Activated B cell treated with CpG ODN at 0.5 μM for 24 hours (primary cell): ENCODE measurements around the gene PTPRE. TPM values are rescaled to one million over a fixed set of nuclear protein-coding genes. Genes with fewer than 3 reads are reported as not detected.

Source experiments
- ATAC-seq: fragments of 200-7000 bp; cut with Tn5 transposase; one replicate; pipeline ENCODE4 v1.10.0; 2021; ENCODE audit warnings: low read depth, mild to moderate bottlenecking, moderate library complexity
- CTCF ChIA-PET: fragments of 350-600 bp; sonication (Branson Sonifier 250); formaldehyde crosslinking; loops from one replicate; lab custom pipeline; 2021; ENCODE audit warnings: antibody characterized with exemption; lab: Charles Lee
- POLR2A ChIA-PET: fragments of 350-600 bp; sonication (Branson Sonifier 250); formaldehyde crosslinking; loops from one replicate; lab custom pipeline; 2021; ENCODE audit warnings: antibody characterized with exemption; lab: Charles Lee
- DNase-seq: peaks from one replicate; pipeline ENCODE4 v3.0.0; 2022
- H3K27ac Mint-ChIP-seq: one replicate; pipeline ENCODE4 v1.8.0; 2020; ENCODE audit warnings: mixed read lengths
- H3K27me3 Mint-ChIP-seq: one replicate; pipeline ENCODE4 v1.8.0; 2021; ENCODE audit warnings: mixed read lengths
- H3K36me3 Mint-ChIP-seq: one replicate; pipeline ENCODE4 v1.8.0; 2021; ENCODE audit warnings: low read depth, mixed read lengths
- H3K4me1 Mint-ChIP-seq: one replicate; pipeline ENCODE4 v1.8.0; 2021; ENCODE audit warnings: mixed read lengths
- H3K4me3 Mint-ChIP-seq: one replicate; pipeline ENCODE4 v1.8.0; 2020; ENCODE audit warnings: mild to moderate bottlenecking, mixed read lengths
- H3K9me3 Mint-ChIP-seq: one replicate; pipeline ENCODE4 v1.8.0; 2020; ENCODE audit warnings: mixed read lengths
- intact Hi-C: fragments of 100-400 bp; cut with micrococcal nuclease; formaldehyde crosslinking; loops from one replicate; pipeline ENCODE4 v1.15.1; 2024
- total RNA-seq: library from RNA; stranded (reverse); gene quantifications from 2 replicates; pipeline ENCODE4 v1.2.3, GENCODE V29; 2022
- TF ChIP-seq, protein P1 (sequence below): fragments of 200-600 bp; IDR thresholded peaks from one replicate; pipeline ENCODE4 v1.8.0; 2022; ENCODE audit warnings: antibody characterized with exemption, mild to moderate bottlenecking

Gene PTPRE
- total RNA-seq, 1 donor from 2014 or later, result 36.8 TPM

DNA sequence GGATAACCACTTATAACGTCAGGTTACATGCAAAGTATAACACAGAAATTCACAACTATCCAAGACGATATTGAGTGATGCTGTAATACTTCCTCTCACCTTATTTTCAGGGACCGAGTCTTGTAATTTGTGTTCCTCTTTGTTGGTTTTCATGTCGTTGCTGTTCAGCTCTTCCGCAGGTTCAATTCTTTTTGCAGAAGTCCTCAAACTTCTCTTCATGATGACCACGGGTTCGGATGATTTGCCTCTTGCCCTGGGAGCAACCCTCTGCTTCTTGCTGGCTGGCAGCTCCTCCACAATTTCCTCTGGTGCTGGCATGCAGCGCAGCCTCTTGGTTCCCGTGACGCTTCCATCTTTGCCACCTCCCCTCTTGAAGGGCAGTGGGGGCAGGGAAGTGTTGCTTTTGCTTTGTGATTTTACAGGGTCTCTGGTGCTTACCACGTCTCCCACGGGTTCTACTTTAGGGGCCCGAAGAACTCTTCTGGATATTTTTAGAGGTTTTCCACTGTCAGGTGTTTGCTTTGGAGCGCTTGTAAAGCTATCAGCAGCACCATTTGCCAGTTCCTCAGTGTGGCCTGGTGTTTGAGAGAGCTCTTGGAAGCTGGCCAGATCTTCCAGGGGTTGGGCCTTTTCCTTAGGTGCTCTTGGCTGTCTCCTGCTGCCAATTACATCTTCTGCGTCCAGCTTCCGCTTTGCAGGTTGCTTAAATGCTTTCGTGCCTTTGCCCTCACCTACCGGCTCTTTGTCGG lies 195.8 kb downstream of the PTPRE start:
- no peaks in the 10 kb centered on the region for H3K4me1 Mint-ChIP-seq
- ChIA-PET CTCF (interaction anchor here (0.8 kb wide), 1 partner anchor 67 kb away, joined by 3 read pairs; no protein-coding TSS in a partner anchor), POLR2A (interaction anchor here (0.8 kb wide), 1 partner anchor 41 kb away, joined by 3 read pairs; no protein-coding TSS in a partner anchor)
- H3K9me3 Mint-ChIP-seq, result no peaks in the 10 kb centered on the region
- DNase-seq, result no peak
- intact Hi-C loops, result no loop called here
- no peak for ATAC-seq
- no peak overlapping the region for H3K27ac Mint-ChIP-seq
- TF ChIP-seq, protein P1, sequence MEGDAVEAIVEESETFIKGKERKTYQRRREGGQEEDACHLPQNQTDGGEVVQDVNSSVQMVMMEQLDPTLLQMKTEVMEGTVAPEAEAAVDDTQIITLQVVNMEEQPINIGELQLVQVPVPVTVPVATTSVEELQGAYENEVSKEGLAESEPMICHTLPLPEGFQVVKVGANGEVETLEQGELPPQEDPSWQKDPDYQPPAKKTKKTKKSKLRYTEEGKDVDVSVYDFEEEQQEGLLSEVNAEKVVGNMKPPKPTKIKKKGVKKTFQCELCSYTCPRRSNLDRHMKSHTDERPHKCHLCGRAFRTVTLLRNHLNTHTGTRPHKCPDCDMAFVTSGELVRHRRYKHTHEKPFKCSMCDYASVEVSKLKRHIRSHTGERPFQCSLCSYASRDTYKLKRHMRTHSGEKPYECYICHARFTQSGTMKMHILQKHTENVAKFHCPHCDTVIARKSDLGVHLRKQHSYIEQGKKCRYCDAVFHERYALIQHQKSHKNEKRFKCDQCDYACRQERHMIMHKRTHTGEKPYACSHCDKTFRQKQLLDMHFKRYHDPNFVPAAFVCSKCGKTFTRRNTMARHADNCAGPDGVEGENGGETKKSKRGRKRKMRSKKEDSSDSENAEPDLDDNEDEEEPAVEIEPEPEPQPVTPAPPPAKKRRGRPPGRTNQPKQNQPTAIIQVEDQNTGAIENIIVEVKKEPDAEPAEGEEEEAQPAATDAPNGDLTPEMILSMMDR, result no peak
- no peaks in the 10 kb centered on the region for H3K27me3 Mint-ChIP-seq
- no peak overlapping the region for H3K4me3 Mint-ChIP-seq
- no peaks in the 10 kb centered on the region for H3K36me3 Mint-ChIP-seq

DNA sequence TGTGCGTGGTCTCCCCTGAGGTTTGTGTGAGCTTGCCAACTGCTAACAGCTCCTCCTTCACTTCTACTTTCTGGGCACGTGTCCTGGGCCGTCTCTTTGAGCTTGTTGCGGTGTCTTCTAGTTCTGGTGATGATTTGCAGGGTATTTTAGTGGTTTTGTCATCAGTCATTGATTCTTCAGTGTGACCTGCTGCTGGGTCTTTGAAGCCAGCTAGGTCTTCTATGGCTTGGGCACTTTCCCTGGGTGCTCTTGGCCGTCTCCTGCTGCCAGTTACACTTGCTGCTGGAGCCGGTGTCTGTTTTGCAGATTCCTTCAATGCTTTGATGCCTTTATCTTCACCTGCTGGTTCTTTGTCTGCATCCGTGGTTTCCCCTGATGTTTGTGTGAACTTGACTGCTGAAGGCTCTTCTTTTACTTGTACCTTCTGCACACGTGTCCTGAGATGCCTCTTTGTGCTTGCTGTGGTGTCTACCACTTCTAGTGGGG lies 196.4 kb downstream of the PTPRE start:
- ChIA-PET POLR2A (interaction anchor here (0.8 kb wide), 1 partner anchor 41 kb away, joined by 3 read pairs; no protein-coding TSS in a partner anchor), CTCF (interaction anchor here (0.5 to 0.8 kb wide), 2 partner anchors 50 to 68 kb away, joined by 3 to 4 read pairs; no protein-coding TSS in a partner anchor)
- no peaks in the 10 kb centered on the region for H3K36me3 Mint-ChIP-seq
- no peaks in the 10 kb centered on the region for H3K4me1 Mint-ChIP-seq
- H3K4me3 Mint-ChIP-seq, result no peak overlapping the region
- intact Hi-C loops, result no loop called here
- no peak for ATAC-seq
- no peaks in the 10 kb centered on the region for H3K9me3 Mint-ChIP-seq
- no peaks in the 10 kb centered on the region for H3K27me3 Mint-ChIP-seq
- no peak overlapping the region for H3K27ac Mint-ChIP-seq
- TF ChIP-seq, protein P1, result no peak
- no peak for DNase-seq

DNA sequence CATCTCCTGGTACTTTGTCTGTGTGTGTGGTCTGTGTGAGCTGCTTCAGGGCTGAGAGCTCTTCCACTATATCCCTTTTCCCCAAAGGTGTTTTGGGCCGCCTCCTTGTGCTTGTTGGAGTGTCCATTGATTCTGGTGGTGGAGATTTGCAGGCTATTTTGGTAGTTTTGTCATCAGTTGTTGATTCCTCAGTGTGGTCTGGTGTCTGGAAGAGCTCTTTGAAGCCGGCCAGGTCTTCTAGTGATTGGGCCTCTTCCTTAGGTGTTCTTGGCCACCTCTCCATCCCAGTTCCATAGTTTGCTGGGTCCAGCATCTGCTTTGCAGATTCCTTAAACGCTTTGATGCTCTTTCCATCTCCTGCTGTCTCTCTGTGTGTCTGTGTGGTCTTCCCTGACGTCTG lies 198.5 kb downstream of the PTPRE start:
- Mint-ChIP-seq H3K36me3 (no peaks in the 10 kb centered on the region), H3K27me3 (no peaks in the 10 kb centered on the region), H3K4me3 (no peak overlapping the region), H3K27ac (no peak overlapping the region), H3K4me1 (no peaks in the 10 kb centered on the region), H3K9me3 (no peaks in the 10 kb centered on the region)
- no peak for DNase-seq
- TF ChIP-seq, protein P1, result no peak
- ChIA-PET POLR2A (no interaction called here), CTCF (interaction anchor here (1.6 kb wide), 1 partner anchor 27 kb away, joined by 3 read pairs; no protein-coding TSS in a partner anchor)
- ATAC-seq, result no peak
- intact Hi-C loops, result no loop called here

DNA sequence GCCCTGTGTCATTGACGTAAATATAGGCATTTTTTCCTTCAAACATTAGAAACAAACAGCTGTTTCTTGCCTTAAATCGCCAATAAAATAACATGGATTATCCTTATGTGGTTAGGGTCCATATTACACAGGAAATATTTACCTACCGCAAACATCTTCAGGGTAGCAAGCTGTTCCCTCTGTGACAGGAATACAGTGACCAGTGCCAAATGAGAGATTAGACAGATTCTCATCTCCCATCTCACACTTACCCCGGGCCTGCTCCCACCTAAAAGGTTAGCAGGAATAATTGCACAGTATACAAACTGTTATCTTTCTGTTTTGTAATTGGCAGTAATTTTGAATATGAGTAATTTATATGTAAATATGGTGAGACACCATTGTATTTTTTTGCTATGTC lies 202.8 kb downstream of the PTPRE start:
- no peaks in the 10 kb centered on the region for H3K4me1 Mint-ChIP-seq
- no peak overlapping the region for H3K27ac Mint-ChIP-seq
- no peaks in the 10 kb centered on the region for H3K9me3 Mint-ChIP-seq
- no peaks in the 10 kb centered on the region for H3K36me3 Mint-ChIP-seq
- no peak overlapping the region for H3K4me3 Mint-ChIP-seq
- ATAC-seq (no peak), DNase-seq (no peak)
- intact Hi-C loops, result no loop called here
- H3K27me3 Mint-ChIP-seq, result no peaks in the 10 kb centered on the region
- ChIA-PET CTCF (no interaction called here), POLR2A (no interaction called here)
- TF ChIP-seq, protein P1, result no peak

DNA sequence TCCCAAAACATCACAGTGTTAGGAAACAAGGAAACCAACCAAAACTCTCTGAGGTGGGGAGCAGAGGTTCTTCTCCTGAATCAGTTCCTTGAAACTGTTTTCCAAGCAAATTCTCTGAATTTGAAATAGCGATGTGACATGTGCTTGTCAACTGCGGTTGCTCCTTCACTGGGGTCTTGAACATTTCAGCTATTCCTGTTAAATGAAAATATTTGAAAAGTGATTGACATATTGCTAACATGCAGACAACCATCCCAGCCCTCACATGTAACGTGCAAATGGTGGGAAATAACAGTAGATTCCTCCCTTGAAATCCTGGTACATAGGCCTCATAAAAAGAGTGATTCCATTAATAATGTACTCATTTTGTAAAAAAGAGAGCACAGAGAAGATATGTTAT lies 203.4 kb downstream of the PTPRE start:
- CTCF ChIA-PET, result no interaction called here
- no peak overlapping the region for H3K27ac Mint-ChIP-seq
- H3K9me3 Mint-ChIP-seq, result no peaks in the 10 kb centered on the region
- intact Hi-C loops, result no loop called here
- no peak for ATAC-seq
- TF ChIP-seq, protein P1, result no peak
- no peaks in the 10 kb centered on the region for H3K4me1 Mint-ChIP-seq
- H3K27me3 Mint-ChIP-seq, result no peaks in the 10 kb centered on the region
- no peak overlapping the region for H3K4me3 Mint-ChIP-seq
- POLR2A ChIA-PET, result no interaction called here
- H3K36me3 Mint-ChIP-seq, result no peaks in the 10 kb centered on the region
- DNase-seq, result no peak
